T-helper 1 cell treated with Interleukin-12 subunit alpha and Interleukin-12 subunit beta and Interleukin-4 antibody, amounts not matched to agents 30 μg/mL and 1 μg/mL, for 36 hours (primary cell): ENCODE data around the gene OTULIN.
A peak's percentile ranks its signal among the peaks of the same experiment; 100 is the strongest.

Experiments
- H3K27ac Mint-ChIP-seq: one replicate; pipeline ENCODE4 v1.8.0; 2021; ENCODE audit warnings: mild to moderate bottlenecking, mixed read lengths
- H3K27me3 Mint-ChIP-seq: one replicate; pipeline ENCODE4 v1.8.0; 2021; ENCODE audit warnings: low read depth, mixed read lengths
- H3K36me3 Mint-ChIP-seq: one replicate; pipeline ENCODE4 v1.8.0; 2021; ENCODE audit warnings: low read depth, mixed read lengths
- H3K4me1 Mint-ChIP-seq: one replicate; pipeline ENCODE4 v1.8.0; 2021; ENCODE audit warnings: low read depth, mixed read lengths
- H3K4me3 Mint-ChIP-seq: one replicate; pipeline ENCODE4 v1.8.0; 2021; ENCODE audit warnings: mild to moderate bottlenecking, moderate library complexity, mixed read lengths
- H3K9me3 Mint-ChIP-seq: one replicate; pipeline ENCODE4 v1.8.0; 2021; ENCODE audit warnings: mixed read lengths

Gene OTULIN

GRCh38 chr5:14728459-14728938 is 64.0 kb downstream of the OTULIN start:
- peaks cover 6% of the 10 kb centered on the region for H3K4me1 Mint-ChIP-seq
- H3K9me3 Mint-ChIP-seq, result no peaks in the 10 kb centered on the region
- no peaks in the 10 kb centered on the region for H3K27me3 Mint-ChIP-seq
- peaks cover 2% of the 10 kb centered on the region for H3K36me3 Mint-ChIP-seq
- no peak overlapping the region for H3K4me3 Mint-ChIP-seq
- no peak overlapping the region for H3K27ac Mint-ChIP-seq

- H3K4me3 Mint-ChIP-seq, result no peak overlapping the region
- H3K27me3 Mint-ChIP-seq, result no peaks in the 10 kb centered on the region
- H3K4me1 Mint-ChIP-seq, result peaks cover 6% of the 10 kb centered on the region
- no peak overlapping the region for H3K27ac Mint-ChIP-seq
- peaks cover 2% of the 10 kb centered on the region for H3K36me3 Mint-ChIP-seq
- H3K9me3 Mint-ChIP-seq, result no peaks in the 10 kb centered on the region
Observed at GRCh38 chr5:14729448-14730385, 65.2 kb downstream of the OTULIN start.

GRCh38 chr5:14730466-14730865 is 65.9 kb downstream of the OTULIN start:
- no peaks in the 10 kb centered on the region for H3K27me3 Mint-ChIP-seq
- H3K4me3 Mint-ChIP-seq, result no peak overlapping the region
- no peak overlapping the region for H3K27ac Mint-ChIP-seq
- peaks cover 2% of the 10 kb centered on the region for H3K36me3 Mint-ChIP-seq
- no peaks in the 10 kb centered on the region for H3K9me3 Mint-ChIP-seq
- H3K4me1 Mint-ChIP-seq, result peaks cover 6% of the 10 kb centered on the region

GRCh38 chr5:14730881-14731280 is 66.4 kb downstream of the OTULIN start:
- no peaks in the 10 kb centered on the region for H3K27me3 Mint-ChIP-seq
- peaks cover 2% of the 10 kb centered on the region for H3K36me3 Mint-ChIP-seq
- no peak overlapping the region for H3K4me3 Mint-ChIP-seq
- peaks cover 6% of the 10 kb centered on the region for H3K4me1 Mint-ChIP-seq
- H3K27ac Mint-ChIP-seq, result no peak overlapping the region
- H3K9me3 Mint-ChIP-seq, result no peaks in the 10 kb centered on the region

DNA sequence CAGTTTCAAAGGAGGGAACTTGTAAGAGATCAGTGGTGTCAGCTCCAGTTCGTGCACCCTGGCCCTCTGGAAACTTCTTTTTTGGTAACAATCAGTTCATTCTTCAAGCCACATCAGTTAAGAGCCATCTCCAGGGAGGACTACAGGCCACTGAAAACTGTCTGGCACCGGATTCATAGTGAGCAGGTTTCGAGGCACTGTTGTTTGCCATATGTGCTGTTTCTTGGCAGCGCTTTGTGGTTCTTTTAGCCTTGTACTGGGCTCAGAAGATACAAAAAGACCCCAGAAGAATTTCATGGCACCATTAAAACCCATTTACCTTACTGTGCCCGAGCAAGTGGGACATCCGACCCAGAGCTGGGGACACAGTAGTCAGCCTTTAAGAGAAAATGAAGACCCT is 68.5 kb downstream of the OTULIN start:
- Mint-ChIP-seq H3K36me3 (peaks cover 4% of the 10 kb centered on the region), H3K27ac (no peak overlapping the region)

GRCh38 chr5:14733661-14734060 is 69.1 kb downstream of the OTULIN start:
- H3K4me3 Mint-ChIP-seq, result no peak overlapping the region
- H3K4me1 Mint-ChIP-seq, result no peaks in the 10 kb centered on the region
- peaks cover 4% of the 10 kb centered on the region for H3K36me3 Mint-ChIP-seq
- no peaks in the 10 kb centered on the region for H3K27me3 Mint-ChIP-seq
- no peaks in the 10 kb centered on the region for H3K9me3 Mint-ChIP-seq
- no peak overlapping the region for H3K27ac Mint-ChIP-seq

More for the DNA sequence above, 68.5 kb downstream of the OTULIN start:
- H3K27me3 Mint-ChIP-seq, result no peaks in the 10 kb centered on the region
- no peak overlapping the region for H3K4me3 Mint-ChIP-seq
- H3K4me1 Mint-ChIP-seq, result no peaks in the 10 kb centered on the region
- no peaks in the 10 kb centered on the region for H3K9me3 Mint-ChIP-seq

GRCh38 chr5:14734396-14734795 is 69.9 kb downstream of the OTULIN start:
- H3K4me1 Mint-ChIP-seq, result no peaks in the 10 kb centered on the region
- H3K9me3 Mint-ChIP-seq, result no peaks in the 10 kb centered on the region
- H3K27me3 Mint-ChIP-seq, result no peaks in the 10 kb centered on the region
- no peak overlapping the region for H3K4me3 Mint-ChIP-seq
- H3K36me3 Mint-ChIP-seq, result peaks cover 4% of the 10 kb centered on the region
- H3K27ac Mint-ChIP-seq, result no peak overlapping the region

- H3K9me3 Mint-ChIP-seq, result no peaks in the 10 kb centered on the region
- H3K27me3 Mint-ChIP-seq, result no peaks in the 10 kb centered on the region
- no peaks in the 10 kb centered on the region for H3K4me1 Mint-ChIP-seq
- no peak overlapping the region for H3K27ac Mint-ChIP-seq
- H3K36me3 Mint-ChIP-seq, result peaks cover 4% of the 10 kb centered on the region
- no peak overlapping the region for H3K4me3 Mint-ChIP-seq
Observed at GRCh38 chr5:14735944-14736343, 71.4 kb downstream of the OTULIN start.

- H3K36me3 Mint-ChIP-seq, result peaks cover 4% of the 10 kb centered on the region
- no peak overlapping the region for H3K4me3 Mint-ChIP-seq
- H3K4me1 Mint-ChIP-seq, result peaks cover 4% of the 10 kb centered on the region
- no peak overlapping the region for H3K27ac Mint-ChIP-seq
- H3K27me3 Mint-ChIP-seq, result no peaks in the 10 kb centered on the region
- no peaks in the 10 kb centered on the region for H3K9me3 Mint-ChIP-seq
Observed at GRCh38 chr5:14737291-14737690, 72.8 kb downstream of the OTULIN start.

DNA sequence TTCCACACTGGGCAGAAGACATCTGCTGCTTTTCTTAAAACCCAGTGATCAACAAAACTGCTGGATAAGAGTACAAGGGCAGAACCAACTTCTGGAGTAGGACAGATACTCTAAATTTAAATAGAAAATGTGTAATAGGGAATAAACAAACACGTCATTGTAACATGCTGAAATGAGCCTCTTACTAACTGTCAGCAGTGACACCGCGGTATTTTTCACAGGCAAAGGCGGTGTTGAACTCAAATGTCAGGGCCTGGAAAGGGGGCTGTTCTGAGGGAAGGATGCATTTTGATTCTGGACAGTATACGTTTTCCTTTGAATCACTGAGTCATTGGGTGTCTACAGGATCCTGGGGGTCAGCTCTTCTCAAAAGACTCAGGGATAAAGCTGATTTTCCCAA is 73.5 kb downstream of the OTULIN start:
- Mint-ChIP-seq H3K4me1 (peaks cover 7% of the 10 kb centered on the region), H3K36me3 (peaks cover 4% of the 10 kb centered on the region), H3K27me3 (no peaks in the 10 kb centered on the region), H3K4me3 (no peak overlapping the region), H3K9me3 (no peaks in the 10 kb centered on the region), H3K27ac (no peak overlapping the region)

DNA sequence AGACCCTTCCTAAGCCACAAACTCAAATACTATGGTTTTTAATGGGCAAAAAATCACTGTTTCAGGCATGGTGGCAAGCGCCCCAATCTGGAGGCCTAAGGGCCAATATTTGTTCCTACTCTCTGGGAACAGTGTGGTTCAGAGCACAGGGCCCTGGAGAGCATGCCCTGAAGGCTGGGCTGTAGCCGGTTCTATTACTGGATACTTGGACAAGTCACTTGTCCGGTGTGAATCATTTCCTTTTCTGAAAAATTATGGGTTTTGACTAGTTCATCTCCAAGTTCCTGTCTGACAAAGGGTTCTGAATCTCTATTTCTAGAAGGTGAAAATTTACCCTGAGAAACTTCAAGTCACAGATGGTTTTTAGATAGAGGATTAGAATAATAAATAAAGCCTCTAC is 75.0 kb downstream of the OTULIN start:
- Mint-ChIP-seq H3K27me3 (no peaks in the 10 kb centered on the region), H3K27ac (no peak overlapping the region), H3K36me3 (peaks cover 4% of the 10 kb centered on the region), H3K4me3 (no peak overlapping the region), H3K4me1 (peaks cover 12% of the 10 kb centered on the region), H3K9me3 (no peaks in the 10 kb centered on the region)

- H3K36me3 Mint-ChIP-seq, result peaks cover 4% of the 10 kb centered on the region
- H3K4me1 Mint-ChIP-seq, result peaks cover 12% of the 10 kb centered on the region
- H3K27me3 Mint-ChIP-seq, result no peaks in the 10 kb centered on the region
- no peak overlapping the region for H3K27ac Mint-ChIP-seq
- H3K4me3 Mint-ChIP-seq, result no peak overlapping the region
- no peaks in the 10 kb centered on the region for H3K9me3 Mint-ChIP-seq
Observed at GRCh38 chr5:14739981-14740380, 75.5 kb downstream of the OTULIN start.

GRCh38 chr5:14741131-14741530 is 76.6 kb downstream of the OTULIN start:
- no peak overlapping the region for H3K27ac Mint-ChIP-seq
- peaks cover 4% of the 10 kb centered on the region for H3K36me3 Mint-ChIP-seq
- no peaks in the 10 kb centered on the region for H3K9me3 Mint-ChIP-seq
- H3K4me1 Mint-ChIP-seq, result peaks cover 12% of the 10 kb centered on the region
- no peaks in the 10 kb centered on the region for H3K27me3 Mint-ChIP-seq
- no peak overlapping the region for H3K4me3 Mint-ChIP-seq

DNA sequence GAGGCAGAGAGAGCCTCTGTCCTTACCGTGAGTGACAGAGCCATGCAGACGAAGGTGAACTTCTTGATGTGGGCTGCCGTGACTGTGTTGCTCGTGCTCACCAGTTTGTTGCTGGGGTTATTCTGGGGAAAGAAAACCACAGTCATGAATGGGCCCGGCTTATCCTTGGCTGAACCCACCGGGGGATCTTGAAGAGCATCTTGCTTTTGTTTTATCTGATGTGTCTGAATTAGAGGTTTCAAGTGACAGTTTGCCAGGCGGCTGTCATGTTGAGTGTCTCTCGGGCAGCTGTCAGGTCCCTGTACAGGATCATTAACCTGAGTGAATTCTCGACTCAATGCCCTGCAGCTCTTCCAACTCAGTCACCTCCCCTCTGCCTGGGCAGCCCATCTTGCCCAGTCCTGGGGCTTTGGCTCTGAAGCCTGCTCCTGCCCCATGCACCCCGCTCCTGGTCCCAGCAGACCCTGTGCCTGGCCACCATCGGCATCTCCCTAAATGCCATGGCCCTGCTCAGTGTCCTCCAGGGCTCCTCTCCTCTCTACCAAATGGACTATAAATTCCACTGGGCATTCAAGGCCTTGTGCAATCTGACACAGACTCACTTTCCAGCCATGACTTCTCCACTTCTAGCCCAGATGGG is 77.4 kb downstream of the OTULIN start:
- no peak overlapping the region for H3K4me3 Mint-ChIP-seq
- H3K36me3 Mint-ChIP-seq, result peaks cover 2% of the 10 kb centered on the region
- no peaks in the 10 kb centered on the region for H3K27me3 Mint-ChIP-seq
- no peaks in the 10 kb centered on the region for H3K9me3 Mint-ChIP-seq
- peak overlapping the region; percentile 1 for H3K27ac Mint-ChIP-seq
- peaks cover 12% of the 10 kb centered on the region for H3K4me1 Mint-ChIP-seq

GRCh38 chr5:14742498-14742897 is 78.0 kb downstream of the OTULIN start:
- H3K27me3 Mint-ChIP-seq, result no peaks in the 10 kb centered on the region
- H3K27ac Mint-ChIP-seq, result peak overlapping the region; percentile 1
- peaks cover 2% of the 10 kb centered on the region for H3K36me3 Mint-ChIP-seq
- no peak overlapping the region for H3K4me3 Mint-ChIP-seq
- H3K9me3 Mint-ChIP-seq, result no peaks in the 10 kb centered on the region
- peaks cover 12% of the 10 kb centered on the region for H3K4me1 Mint-ChIP-seq
